Femur (tissue), 1 donor: Measurements from ENCODE around the gene GIT2.

Experiments
- DNase-seq: peaks from one replicate; pipeline ENCODE4 v3.0.0-alpha.2; 2017

GIT2 gene

DNA sequence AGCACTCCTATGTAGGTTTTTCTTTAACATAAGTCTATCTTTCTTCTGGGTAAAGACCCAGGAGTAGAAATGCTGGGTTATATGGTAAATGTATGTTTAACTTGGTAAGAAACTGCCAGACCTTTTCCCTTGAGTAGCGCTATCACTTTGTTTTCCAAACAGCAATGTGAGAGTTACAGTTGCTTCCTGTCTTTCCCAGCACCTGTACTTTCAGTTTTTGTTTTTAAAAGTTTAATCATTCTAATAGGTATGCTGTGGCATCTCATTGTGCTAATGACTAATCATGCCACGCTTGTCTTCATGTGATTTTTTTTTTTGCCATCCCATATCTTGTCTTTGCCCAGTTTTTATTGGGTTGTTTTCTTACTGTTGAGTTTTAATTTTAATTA, 28.1 kb downstream of the GIT2 start:
- DNase-seq: no peak

DNA sequence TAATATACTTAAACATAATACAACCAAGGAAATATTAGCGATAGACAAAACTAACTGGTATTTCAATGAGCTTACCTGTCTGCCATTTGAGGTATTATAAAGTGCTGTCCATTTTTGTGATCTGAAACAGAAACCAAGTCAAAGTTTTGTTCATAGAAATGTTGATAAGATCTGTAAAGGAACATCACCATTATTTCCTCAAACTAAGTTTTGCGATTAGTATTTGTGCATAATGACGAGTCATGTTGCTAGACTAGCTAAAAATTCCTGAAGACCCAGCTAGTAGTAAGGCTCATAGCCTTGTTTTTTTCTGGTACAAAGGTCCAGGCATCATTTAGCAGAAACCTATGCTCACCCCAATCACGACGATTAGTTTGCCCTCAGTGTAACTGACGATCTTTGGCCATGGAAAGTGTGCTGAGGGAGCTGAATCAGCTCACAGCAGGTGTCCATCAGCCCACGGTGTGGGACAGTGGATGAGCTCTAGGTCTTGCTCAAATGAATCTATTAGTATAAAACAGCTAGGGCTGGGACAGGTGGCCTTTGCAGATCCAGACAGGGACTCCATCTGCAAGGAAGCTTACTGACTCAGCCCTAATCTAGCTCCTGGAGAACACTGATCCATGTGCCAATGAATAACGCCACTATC, 28.7 kb downstream of the GIT2 start:
- DNase-seq: no peak

DNA sequence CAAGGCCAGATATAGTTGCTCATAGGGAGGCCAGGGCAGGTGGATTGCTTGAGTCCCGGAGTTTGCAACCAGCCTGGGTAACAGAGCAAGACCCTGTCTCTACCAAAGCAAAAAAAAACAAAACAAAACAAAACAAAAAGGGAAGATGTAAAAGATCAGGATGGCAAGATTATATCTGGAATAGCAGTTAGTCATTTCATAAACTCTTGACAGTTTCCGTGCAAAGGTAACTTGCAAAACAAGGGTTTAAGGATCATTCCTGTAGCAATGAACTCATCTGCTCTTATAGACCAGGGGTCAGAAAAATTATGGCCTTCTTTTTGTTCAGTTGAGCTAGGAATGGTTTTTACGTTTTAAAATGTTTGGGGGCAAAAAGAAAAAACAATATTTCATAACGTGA, 29.6 kb downstream of the GIT2 start:
- no peak for DNase-seq

DNA sequence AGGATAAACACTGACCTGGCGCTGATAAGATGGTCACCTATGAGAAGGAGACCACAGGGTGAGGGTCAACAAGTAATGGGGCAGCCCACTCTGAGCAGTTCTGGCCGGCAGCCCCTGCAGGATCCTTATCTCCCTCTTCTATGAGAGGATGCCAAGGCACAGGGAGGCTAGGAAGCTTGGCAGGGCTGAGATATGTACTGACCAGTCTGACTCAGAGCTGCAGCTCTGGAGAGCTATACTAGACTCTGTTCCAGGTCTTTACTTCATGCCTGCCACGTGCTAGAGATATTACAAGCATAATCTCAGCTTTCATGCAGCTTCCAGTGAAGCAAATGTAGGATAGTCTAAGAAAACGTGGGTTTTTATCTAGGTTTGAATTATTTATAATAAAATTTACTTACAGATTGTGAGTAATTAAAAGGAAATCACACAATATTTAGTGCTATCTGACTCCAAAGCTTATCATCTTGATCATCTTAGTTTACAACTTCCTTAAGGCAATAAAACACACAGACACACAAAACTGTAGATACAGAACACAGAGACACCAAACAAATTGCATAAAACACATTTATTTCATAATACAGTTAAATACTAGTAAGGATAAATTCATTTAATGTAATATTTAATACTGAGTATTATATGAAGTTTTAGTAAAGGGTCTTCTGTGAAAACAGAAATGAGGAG, 32.3 kb downstream of the GIT2 start:
- no peak for DNase-seq

DNA sequence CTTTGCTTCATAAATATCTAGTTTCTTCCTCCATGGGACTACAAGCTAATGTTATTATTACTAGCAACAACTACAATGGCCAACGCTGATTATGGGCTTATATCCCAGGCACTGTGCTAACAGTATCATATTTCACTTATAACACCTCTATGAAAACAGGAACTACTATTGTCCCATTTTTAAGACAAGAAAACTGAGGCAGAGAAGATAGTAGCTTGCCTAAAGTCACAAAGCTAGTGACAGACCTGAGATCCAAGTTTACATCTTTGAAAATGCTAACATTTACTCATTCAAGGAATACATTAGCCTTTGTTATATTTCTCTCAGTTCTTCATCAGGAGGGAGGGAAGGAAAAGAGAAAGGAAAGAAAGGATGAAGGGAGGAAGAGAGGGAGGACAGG, 32.8 kb downstream of the GIT2 start:
- no peak for DNase-seq

DNA sequence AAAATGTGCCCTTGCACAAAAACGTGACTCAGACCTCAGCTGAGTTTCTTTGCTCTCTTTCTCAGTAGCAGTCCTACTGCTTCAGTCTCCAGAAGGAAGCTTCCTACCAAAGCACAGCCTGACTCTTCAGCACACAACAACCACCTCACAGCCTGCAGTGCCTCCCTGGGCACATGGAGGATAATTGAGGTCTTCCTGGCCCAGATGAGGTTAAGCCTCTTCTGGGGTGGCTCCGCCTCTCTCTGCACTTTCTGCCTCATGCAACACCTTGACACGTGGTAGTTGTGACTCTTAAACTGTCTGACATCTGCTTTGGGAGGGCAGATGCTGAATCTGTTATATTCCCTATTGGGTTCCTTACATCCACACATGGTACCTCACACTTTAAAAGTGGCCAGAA, 33.8 kb downstream of the GIT2 start:
- no peak for DNase-seq

DNA sequence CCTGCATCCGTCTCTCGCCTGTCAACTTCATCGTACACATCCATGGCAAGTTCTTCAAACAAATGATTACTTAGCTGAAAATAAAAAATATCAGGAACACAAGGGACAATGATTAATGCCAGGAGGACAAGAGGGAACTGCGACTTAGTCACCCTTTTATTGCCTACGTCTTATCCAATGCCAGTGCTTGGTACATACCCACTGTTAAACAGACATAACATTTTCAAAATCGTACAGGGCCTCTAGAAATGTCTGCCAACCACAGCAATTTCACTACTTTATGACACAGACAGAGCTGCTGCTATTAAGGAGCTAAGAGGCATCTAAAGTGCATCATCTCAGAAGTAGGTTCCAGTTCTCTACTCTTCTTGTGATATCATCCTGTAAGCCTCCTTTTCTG, 34.6 kb downstream of the GIT2 start:
- no peak for DNase-seq

DNA sequence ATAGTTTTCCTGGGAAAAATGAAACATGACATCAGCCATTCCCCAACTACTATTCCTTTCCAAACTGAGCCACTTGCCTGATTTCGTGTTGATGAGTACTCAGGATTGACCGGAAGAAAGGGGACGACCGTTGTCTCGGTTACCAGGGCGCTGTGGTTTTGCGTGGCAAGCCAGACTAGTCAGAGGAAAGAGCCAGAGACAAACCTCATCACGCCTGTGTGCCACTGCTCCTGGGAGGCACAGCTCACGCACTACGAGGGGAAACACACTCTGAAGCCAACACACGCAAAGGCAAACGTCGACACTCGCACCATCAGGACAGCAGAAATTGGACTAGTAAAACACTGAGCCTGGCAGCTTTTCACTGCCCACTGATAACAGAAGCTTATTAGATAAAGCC, 35.0 kb downstream of the GIT2 start:
- DNase-seq: no peak

DNA sequence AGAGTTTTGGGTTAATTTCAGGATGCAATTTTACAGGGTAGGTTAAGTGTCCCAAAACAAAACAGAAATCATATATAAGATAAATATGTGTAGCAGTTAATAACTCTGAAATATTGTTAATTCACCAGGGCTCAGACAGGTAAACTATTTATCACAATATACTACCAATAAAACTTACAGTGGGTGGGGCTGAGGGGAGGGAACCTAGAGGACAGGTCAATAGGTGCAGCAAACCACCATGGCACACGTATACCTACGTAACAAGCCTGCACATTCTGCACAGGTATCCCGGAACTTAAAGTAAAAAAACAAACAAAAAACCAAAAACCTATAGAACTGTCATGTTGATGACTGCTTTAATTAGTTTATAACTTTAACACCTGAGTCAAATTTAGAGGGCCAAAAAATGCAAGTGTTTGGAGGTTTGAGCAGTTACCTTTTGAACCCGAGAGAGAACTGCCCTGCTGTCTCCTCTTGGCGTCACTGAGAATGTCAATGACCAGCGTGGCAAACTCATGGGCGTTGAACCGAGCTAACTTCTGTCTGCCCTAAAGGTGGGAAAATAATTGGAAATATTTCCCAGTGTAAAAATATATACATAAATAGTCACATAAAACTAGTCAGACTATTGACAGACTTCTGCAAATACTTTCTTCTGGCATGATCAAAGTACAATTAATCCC, 36.6 kb downstream of the GIT2 start:
- DNase-seq: no peak

DNA sequence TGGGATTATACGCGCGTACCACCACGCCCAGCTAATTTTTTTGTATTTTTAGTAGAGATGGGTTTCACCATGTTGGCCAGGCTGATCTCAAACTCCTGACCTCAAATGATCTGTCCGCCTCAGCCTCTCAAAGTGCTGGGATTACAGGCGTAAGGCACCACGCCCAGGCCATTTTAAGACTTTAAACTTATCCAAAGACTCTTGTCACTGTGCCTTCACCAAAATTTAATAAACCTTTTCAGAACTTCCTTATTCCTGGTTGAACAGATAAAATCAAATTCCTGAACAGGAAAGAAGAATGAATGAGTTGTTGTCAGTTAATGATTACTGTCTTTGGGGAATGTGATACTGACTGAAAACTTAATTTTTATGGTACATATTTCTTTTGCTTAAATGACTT, 37.8 kb downstream of the GIT2 start:
- DNase-seq: no peak

DNA sequence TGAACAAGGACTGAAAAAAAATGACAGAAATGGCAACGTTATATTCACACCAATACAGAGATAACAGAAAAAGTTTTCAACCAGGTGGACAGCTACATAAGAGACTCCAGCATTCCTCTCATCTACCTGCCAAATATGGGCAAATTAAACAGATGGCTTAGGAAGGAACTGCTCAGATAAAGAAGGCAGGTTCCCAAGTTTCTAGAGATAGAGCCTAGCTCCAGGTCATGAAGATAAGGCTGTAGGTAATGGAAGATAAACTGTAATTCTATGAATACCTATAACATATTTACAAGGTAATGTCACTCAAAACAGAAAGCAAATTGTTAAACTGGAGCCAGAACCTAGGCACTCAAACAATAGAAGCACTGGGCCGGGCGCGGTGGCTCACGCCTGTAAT, 42.5 kb downstream of the GIT2 start:
- no peak for DNase-seq

DNA sequence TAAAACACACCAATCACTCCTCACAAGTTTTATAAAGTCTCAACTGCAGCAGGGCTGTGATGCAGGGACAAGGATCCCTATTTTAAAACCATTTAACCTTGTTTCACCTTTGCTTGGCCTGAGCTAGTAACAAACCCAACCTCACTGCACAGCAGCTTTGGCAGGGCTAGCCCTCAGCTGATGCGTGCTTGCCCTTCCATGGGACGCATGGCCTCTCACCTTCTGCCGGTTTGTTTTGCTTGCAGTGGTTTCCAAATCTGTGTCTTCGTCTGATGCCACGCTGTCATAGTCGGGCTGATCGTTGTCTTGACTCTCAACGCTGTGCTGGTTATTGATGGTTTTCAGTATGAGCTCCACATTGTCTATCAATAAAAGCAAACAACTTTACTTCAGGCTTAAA, 43.3 kb downstream of the GIT2 start:
- no peak for DNase-seq

DNA sequence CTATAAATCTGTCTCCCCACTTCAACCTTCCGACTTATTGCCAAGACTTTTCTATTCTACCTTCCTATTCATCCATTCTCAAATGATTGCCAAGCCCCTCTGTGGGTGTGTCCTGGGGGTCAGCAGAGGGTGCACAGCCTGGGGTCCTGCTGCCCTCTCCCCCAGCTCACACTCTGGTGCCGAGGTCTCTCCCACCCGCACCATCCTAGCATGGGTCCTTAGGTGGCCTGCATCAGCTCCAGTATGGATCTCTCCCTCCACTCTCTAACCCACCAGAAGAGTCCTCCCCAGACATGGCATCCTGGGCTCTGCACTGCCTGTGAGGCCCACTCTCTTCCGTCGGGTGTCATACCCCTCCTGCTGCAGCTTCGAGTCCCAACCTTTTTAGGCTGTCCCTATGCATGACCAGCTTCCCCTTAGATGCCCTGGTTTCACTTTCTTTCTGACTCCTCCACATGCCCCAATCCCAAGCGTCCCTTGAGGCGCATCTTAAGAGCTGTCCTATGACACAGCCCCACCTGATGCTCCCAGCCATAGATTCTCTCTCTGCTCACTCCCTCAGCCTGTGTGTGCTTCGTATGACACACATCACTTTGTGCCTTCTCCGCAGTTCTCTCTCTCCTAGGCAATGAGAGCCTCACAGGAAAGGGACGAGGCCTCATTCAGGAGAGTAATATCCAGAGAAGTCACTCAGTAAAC, 43.9 kb downstream of the GIT2 start:
- no peak for DNase-seq

DNA sequence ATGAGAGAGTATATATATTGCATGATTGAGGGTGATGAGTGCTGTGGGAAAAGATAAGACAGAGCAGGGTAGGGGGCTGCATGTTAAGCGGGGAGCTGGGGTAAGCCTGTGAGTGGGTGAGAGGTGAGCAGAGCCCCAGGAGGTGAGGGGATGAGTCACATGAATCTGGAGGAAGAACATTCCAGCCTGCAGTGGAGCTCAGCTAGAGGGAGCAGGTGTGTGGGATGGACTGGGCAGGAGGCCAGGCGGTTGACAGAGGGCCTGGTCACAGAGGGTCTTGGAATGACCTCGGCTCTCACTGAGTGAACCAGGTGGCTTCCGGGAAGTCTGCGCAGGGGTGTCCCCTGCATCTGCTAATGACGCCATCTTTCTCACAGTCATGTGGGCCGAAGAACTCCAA, 44.4 kb downstream of the GIT2 start:
- DNase-seq: peak; percentile 66

DNA sequence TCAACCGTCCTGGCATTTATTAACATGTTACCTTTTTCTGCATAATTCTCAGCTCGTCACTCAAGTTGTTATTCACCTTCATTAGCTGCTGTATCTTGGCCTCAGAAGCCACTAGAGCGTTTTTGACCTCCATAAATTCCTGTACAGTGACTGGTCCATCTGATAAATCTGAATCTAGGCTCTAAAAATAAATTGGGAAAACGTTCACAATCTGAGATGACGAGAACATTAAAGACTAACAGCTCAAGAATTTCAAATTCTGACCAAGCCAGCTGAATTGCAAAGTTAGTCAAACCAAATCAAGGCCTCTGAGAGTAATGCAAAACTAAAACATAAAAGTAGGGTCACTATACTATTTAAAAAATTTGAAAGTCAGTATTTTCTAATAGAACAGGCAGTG, 45.0 kb downstream of the GIT2 start:
- DNase-seq: no peak

DNA sequence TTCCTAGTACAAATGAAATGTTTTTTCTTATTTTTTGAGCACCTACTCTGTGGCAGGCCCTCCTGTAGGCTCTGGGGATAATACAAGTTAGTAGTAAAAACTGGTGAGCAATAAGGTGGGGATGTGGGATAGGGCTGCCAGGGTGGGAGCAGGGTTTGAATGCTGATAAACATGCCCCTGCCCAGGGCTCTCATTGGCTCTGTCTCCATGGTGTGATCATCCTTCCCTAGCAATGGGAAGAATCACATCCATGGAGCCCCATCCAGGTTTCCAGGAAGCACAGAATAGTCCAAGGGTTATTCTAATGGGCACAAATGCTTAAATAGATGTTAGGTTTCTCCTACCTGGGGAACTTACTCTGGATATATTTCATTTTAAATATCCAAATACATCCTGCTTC, 45.5 kb downstream of the GIT2 start:
- no peak for DNase-seq

DNA sequence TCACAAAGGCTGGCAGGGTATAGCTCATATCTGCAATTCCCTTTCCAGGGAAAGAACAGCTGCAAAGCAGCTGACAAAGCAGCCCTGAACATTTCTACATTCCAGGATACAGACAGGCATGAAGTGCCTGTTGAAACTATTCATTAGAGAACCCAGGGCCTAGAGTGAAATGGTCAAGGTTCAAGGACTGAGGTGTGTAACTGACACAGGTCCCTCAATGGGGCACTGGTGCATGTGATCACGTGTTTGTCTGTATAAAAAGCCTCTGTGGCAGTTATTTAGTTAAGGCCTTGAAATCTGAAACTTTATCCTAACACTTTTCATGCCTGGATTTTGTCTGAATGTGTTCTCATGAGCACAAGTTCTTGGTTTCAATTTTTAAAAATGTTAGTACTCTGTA, 47.1 kb downstream of the GIT2 start:
- DNase-seq: peak; percentile 59

DNA sequence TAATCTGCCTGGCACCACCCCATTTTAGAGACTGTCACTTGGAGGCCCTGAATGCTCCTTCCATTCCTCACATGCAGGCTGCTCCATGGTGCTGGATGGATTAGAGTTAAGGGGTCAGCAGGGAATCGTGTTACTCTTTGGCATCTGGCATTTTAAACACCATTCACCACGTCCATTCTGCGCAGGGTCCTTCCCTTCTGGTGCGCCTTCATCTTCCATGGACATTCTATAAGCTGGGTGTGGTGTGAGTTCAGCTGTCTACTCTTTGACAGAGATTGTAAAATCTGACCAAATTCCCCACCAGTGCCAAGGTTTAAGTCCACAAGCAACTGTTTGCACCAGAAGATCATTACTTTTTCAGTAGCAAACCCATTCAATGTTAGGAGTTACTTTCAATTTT, 47.8 kb downstream of the GIT2 start:
- DNase-seq: peak; percentile 47

DNA sequence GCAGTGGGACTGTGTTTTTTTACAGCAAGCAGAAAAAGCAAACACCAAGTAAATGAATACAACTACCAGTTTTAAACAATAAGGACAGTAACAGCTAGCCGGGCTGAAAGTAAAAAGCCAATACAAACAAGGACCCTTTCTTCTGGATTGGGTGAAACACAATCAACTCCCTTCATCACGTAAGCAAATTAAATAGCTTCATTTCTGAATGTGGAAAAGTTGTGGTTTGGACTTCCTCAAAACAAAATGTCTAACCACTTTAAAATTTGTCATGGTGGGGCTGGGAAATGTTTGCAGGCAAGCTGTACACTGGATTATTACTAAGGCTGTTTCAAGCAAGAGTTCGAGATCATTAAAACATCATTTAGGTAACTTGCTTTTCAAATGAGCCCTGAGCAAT, 48.6 kb downstream of the GIT2 start:
- no peak for DNase-seq

DNA sequence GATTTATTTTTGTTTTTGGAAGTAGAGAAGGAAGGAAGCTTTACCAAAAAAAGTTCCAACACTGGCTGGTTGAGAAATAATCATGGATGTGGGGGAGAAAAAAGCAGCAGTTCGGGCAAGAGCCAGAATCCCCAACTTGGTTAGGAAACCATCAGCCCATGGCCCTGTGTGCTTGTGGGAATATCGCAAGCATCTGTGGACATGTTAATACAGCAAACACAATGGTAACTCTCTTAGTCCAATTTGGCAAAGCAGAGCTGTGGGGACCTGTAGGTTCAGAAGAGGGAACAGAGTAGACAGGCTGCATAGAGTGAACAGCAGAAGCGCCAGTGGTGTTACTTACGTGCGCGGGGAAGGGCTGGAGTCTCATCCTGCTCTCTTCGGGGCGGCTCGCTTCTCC, 49.3 kb downstream of the GIT2 start:
- DNase-seq: no peak

DNA sequence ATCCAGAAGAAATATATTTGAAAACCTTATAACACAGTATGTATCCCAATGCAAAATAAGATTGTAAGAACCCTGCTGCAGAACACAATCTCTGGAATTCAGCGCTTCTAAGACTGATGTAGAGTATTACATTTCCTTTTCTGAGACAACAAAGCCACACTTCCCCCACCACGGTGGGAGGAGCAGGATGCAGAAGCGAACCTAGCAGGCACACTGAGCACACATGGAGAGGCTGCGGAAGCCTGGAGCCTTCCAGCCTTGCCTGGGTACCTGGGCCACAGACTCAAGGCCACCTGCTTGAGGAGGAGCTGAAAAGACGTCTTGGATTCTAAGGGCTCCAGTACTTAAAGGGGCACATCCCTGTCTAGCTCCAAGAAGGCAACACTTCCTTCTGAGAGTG, 49.7 kb downstream of the GIT2 start:
- peak; percentile 44 for DNase-seq

DNA sequence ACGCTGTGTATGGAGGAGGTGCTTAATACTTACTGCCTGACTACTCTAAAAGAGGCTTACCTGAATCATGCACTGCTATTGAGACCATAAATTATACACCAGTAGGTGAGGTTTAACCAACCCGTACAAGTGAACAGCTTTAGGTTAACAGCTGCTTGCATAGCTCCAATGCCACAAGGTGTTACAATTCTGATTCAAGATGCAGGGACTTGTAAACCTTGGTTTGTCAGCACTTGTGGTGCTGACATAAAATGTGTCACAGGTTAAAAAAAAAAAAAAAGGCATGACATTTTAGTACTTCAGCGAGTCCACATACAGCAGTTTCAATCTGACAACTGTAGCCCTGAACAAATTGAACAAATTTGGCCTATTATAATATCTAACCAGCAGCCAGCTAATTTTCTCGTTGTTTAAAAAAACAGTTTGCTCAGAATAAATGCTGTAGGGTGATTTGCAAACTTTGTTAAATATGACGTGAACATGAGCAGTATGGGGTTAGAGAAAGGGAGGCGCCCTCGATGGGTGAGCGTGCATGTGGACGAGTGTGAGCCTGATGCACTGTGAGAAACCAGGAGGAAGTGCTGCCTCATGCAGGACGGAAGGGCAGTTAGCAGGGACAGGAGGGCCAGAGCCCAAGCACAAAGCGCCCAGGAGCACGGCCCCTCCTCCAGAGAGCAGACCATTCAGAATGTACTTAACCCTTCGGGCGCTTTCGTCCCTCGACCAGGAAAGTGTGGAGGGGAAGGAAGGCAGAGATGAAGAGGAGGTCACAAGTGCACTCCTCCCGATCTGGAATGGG, 51.4 kb downstream of the GIT2 start:
- DNase-seq: no peak

DNA sequence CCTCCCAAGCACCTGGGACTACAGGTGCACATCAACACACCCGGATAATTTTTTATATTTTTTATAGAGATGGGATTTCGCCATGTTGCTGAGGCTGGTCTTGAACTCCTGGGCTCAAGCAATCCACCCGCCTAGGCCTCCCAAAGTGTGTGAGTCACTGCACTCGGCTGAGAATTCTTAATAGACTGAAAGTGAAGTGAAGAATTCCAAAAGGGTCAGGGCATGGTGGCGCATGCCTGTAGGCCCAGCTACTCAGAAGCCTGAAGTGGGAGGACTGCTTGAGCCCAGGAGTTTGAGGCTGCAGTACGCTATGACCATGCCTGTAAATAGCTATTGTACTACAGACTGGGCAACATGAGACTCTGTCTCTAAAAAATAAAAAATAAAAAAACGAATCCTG, 52.4 kb downstream of the GIT2 start:
- DNase-seq: no peak
